GM18508 (cell line): Measurements from ENCODE around the gene TMPO.
"Not testable (repeated sequence)": the region's sequence is repeated elsewhere in the genome, so short reads cannot be mapped to it uniquely, and the experiment has no call there.

Experiments used
- ATAC-seq: cut with Tn5 transposase; IDR thresholded peaks from one replicate; pipeline ENCODE4 v1.9.1; 2021; ENCODE audit warnings: moderate number of reproducible peaks; ENCODE audit not compliant: insufficient read depth, unreplicated experiment

The TMPO gene

GRCh38 chr12:98576795-98577194 is 61.4 kb downstream of the TMPO start:
- not testable (repeated sequence) for ATAC-seq

- no peak for ATAC-seq
These were observed 63.0 kb downstream of the TMPO start for GRCh38 chr12:98578392-98578791.

DNA sequence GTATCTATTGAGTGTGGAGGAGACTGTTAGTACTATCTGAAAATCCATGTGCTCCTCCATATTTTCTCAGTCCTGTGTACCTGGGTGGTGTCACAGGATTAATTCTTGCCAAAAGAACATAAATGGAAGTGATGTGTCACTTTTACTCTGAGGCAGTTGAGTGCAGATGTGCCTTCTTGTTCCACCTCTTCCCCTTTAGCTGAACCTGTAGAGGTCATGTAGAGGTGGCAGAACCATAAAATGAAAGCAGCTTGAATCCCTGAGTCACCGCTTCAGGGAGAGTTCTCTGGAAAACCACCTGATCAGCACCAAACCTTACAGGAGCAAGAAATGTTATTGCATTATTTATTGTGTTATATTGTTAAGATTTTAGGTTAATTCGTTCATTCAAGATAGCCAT is 63.4 kb downstream of the TMPO start:
- ATAC-seq = no peak

GRCh38 chr12:98579347-98579746 is 64.0 kb downstream of the TMPO start:
- ATAC-seq = no peak

GRCh38 chr12:98579835-98580234 is 64.4 kb downstream of the TMPO start:
- no peak for ATAC-seq

DNA sequence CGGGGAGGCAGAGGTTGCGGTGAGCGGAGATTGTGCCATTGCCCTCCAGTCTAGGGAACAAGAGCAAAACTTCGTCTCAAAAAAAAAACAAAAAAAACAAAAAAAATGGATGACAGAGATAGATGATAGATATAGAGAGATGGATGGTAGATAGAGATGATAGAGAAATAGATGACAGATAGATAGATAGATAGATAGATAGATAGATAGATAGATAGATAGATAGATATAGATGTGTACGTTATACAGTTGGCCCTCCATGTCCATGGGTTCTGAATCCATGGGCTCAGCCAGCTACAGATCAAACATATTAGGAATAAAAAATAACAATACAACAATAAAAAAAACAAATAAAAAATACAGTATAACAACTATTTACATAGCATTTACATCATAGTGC is 65.3 kb downstream of the TMPO start:
- no peak for ATAC-seq

GRCh38 chr12:98581101-98581500 is 65.7 kb downstream of the TMPO start:
- ATAC-seq = no peak

GRCh38 chr12:98582093-98582492 is 66.7 kb downstream of the TMPO start:
- ATAC-seq = no peak

DNA sequence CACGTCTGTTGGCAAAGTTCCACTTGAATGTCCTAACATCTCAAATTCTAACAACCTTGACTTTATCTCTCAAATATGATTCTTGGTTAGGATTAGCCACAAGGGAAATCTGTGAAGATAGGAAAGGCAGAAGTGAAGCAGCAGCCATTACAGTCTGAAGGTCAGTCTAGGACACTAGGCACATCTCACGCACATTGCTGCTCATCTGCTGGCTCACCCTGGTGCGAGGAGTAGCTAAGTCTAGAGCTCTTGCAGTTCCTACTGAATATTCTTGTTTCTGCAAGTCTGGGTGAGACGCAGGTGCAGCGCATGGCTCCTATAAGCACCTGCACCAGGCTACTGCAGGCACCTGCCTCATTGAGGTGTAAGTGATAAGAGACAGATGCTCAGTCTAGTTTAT is 71.7 kb downstream of the TMPO start:
- ATAC-seq = no peak

- ATAC-seq = no peak
These were observed 75.8 kb downstream of the TMPO start for GRCh38 chr12:98591209-98591608.

GRCh38 chr12:98592825-98593322 is 77.5 kb downstream of the TMPO start:
- no peak for ATAC-seq

- ATAC-seq = peak; percentile 98
These were observed 78.1 kb downstream of the TMPO start, which contains the start of gene SLC25A3 for GRCh38 chr12:98593351-98594049. TSS of gene SLC25A3 (plus strand) at chr12:98593686. CDS start at chr12:98593979, 293 bp downstream.

DNA sequence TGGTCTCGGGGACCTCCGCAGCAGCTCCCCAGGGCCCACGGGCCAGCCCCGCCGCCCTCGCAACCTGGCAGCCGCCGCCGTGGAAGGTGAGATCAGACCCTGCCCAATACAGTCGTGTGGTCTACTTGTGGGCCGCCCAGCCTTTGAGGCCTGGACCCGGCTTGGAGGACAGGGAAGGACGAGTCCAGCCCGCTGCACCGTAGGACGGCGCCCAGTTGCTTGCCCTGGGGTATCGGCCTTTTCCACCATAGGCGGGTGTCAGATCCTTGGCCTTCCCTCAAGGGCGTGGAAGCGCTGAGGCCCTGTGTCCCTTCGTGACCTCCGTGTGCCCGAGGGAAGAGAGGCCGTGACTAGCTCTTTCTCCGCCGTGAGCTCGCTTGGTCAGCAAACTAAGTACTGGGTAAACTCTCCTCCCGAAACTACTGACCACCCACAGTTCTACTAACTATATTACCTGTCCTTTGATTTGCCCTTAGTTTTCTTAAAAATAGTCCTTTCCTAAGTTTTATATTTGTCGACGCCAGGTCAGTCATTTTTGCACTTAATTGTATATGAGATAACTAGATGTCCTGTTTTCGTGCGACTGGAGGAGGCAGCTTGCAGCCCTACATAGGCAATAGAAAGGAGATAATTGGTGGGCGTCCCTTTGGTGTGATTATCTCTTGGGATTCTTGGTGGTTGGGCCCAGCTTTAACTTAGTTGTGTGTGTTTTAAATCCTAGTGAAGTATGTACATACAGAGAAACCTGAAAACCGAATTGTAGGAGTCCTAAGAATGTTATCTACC is 78.9 kb downstream of the TMPO start:
- ATAC-seq = no peak

DNA sequence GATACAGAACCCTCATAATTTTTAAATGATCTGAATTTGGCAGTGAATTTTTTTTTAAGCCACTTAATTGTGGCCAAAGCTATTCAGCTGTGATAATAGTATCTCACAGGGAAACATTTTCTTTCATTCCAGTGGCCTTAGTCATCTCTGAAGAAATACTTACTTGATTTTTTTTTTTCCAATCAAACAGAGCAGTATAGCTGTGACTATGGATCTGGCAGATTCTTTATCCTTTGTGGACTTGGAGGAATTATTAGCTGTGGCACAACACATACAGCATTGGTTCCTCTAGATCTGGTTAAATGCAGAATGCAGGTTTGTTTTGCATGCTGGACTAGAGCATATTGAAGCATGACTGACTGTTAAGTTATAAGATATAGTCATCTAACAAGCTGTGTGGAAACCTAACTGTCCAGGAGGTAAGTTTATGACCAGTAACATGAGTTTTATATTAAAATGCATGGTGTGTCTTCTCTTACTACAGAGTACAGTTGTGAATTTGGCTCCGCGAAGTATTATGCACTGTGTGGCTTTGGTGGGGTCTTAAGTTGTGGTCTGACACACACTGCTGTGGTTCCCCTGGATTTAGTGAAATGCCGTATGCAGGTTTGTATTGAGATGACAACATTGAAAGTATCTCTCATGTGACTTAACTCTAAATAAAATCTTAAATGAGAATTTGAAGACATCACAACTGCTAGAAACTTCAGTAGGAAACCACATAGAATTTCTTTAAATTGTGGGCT is 80.0 kb downstream of the TMPO start:
- ATAC-seq = no peak

DNA sequence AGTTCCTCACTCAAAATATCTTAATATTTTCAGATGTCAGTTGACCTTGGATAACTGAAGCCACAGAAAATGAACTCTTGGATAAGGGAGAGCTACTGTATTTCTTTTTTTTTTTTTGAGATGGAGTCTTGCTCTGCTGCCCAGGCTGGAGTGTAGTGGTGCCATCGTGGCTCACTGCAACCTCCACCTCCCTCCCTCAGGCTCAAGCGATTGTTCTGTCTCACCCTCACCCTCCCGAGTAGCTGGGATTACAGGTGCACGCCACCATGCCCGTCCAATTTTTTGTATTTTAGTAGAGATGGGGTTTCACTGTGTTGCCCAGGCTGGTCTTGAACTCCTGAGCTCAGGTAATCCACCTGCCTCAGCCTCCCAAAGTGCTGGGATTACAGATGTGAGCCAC is 81.9 kb downstream of the TMPO start:
- not testable (repeated sequence) for ATAC-seq
